ENCODE measurements around the gene CSNK1D.

- TF ChIP-seq CTCF (IDR thresholded peaks at IDR 0.05) (no peak), POLR2A (IDR thresholded peaks at IDR 0.05) (no peak)
Observed at GRCh38 chr17:82241183-82241925, 32.1 kb downstream of the CSNK1D start.
